GM18951 (cell line): ENCODE results near the gene ZNF628.
A peak's percentile ranks its signal among the peaks of the same experiment; 100 is the strongest.

Experiments
- POLR2A ChIP-seq: IDR thresholded peaks from 4 replicates; pipeline ENCODE4 v1.6.1; 2011; ENCODE audit warnings: mild to moderate bottlenecking; ENCODE audit not compliant: insufficient read length, insufficient read depth; ENCODE audit errors: extremely low read depth
- in situ Hi-C: fragments of 300-500 bp; cut with MboI; formaldehyde crosslinking; loops from one replicate; pipeline ENCODE4 v1.12.0; 2022; ENCODE audit warnings: low sequenced_read_pairs, mixed read lengths, inconsistent platforms; ENCODE audit not compliant: unreplicated experiment

ZNF628 gene

GRCh38 chr19:55481148-55481793, 4.9 kb downstream of the ZNF628 start:
- no peak for TF ChIP-seq POLR2A
- in situ Hi-C loops: no loop called here

GRCh38 chr19:55481794-55482155, 5.4 kb downstream of the ZNF628 start:
- no peak for TF ChIP-seq POLR2A
- in situ Hi-C loops: no loop called here

GRCh38 chr19:55482156-55482961, 5.9 kb downstream of the ZNF628 start:
- in situ Hi-C loops: no loop called here
- no peak for TF ChIP-seq POLR2A

GRCh38 chr19:55482967-55483705, 6.7 kb downstream of the ZNF628 start:
- TF ChIP-seq POLR2A: no peak
- in situ Hi-C loops: no loop called here

- in situ Hi-C loops: no loop called here
- TF ChIP-seq POLR2A: no peak
Measured at GRCh38 chr19:55483706-55484592, 7.5 kb downstream of the ZNF628 start.

GRCh38 chr19:55484593-55485438, 8.4 kb downstream of the ZNF628 start, which contains the start of gene NAT14:
Gene NAT14 (plus strand): TSS chr19:55485188. CDS start chr19:55485709, 521 bp downstream.
- in situ Hi-C loops: no loop called here
- peak; percentile 41 for TF ChIP-seq POLR2A

- TF ChIP-seq POLR2A: no peak
- in situ Hi-C loops: no loop called here
Measured at GRCh38 chr19:55485439-55486011, 9.1 kb downstream of the ZNF628 start.

- TF ChIP-seq POLR2A: no peak
Measured at GRCh38 chr19:55486043-55486970, 9.9 kb downstream of the ZNF628 start.

GRCh38 chr19:55486971-55487923, 10.8 kb downstream of the ZNF628 start:
- TF ChIP-seq POLR2A: no peak
- in situ Hi-C loops: no loop called here

More at GRCh38 chr19:55486043-55486970, 9.9 kb downstream of the ZNF628 start:
- in situ Hi-C loops: no loop called here
